GM21737 (cell line): Measurements from ENCODE around the gene OSBP.

Source experiments
- ATAC-seq: cut with Tn5 transposase; IDR thresholded peaks from one replicate; pipeline ENCODE4 v1.9.1; 2021; ENCODE audit warnings: mild to moderate bottlenecking, moderate library complexity; ENCODE audit not compliant: unreplicated experiment

Gene OSBP

GRCh38 chr11:59610289-59610688 lies 5.3 kb downstream of the OSBP start:
- no peak for ATAC-seq

DNA sequence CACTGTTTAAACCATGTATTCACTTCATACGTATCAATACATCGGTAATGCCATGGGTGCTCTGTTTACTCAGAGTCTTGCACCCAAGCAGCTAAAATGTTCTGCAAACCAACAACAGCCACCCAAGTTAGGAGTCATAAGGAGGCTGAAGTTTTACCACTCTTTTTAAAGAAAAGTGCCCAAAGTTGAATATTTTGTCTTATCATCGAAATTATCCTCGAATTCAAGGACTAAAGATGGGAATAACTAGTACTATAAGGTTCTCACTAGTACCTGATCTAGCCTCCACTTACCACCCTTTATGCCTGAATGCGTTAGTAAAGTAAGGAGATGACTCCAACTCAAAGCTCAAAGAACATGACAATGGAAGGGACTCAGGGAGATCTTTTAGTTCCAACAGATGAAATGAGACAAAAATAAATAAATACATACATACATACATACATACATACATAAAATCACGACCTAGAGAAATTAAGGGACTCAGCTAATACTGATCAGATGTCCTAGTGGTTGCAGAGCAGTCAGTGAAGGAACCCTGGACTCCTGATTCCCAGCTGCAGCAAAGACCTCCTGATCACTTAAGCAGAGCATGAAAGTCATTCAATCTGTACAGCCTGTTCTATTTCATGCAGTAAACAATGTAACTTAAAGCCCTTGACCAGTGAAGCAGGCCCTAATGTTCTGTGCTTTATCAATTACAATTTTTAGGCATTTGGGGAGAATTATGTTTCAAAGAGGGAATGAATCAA lies 7.7 kb downstream of the OSBP start:
- ATAC-seq: no peak

DNA sequence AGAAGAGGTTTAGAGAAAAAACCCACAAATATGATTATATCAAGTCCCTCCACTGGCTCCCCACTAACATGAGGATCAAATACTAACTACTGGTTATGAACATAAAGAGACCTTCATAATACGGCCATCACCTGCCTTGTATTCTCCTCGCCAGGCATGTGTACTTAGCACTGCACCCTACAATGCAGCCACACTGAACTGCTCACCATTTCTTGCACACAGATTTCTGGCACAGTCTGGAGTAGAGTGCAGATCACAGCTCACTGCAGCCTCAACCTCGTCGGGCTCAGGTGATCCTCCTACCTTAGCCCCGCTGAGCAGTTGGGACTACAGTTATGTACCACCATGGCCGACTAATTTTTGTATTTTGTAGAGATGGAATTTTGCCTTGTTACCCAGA lies 13.1 kb downstream of the OSBP start:
- ATAC-seq: no peak

- no peak for ATAC-seq
Measured at GRCh38 chr11:59601788-59602187, 13.8 kb downstream of the OSBP start.

DNA sequence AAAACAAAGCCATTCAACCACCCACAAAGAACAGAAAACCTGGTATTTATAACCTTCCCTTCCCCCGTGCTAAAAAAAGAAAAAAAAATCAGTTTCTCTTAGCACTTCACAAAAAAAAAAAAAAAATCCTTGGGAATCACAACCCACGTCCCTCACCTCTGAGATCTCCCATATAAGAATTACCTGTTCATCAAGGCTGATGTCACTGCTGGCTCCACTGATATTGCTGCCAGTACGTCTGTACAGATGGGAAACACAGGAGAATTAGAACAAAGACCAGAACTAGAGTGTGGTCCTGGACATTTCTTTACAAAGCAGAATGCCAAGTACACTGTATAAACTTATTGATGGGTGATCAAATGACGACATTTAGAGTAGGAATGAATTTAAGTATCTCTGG lies 14.9 kb downstream of the OSBP start:
- no peak for ATAC-seq

GRCh38 chr11:59600234-59600633 lies 15.3 kb downstream of the OSBP start:
- ATAC-seq: no peak

DNA sequence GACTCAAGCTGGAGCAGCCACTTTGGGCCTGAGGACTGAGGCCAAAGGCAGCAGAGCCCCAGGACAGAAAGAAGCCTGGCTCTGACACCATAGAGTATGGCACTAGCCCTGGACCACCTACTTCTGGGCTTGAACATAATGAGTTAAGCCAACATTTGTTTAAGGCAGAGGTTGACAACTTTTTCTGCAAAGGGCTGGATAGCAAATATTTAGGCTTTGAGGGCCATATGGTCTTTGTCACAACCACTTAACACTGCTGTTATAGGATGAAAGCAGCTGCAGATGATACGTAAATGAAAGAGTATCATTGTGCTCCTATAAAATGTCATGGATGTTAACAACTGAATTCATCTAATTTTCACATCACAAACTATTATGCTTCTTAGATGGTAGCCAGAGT lies 16.6 kb downstream of the OSBP start:
- no peak for ATAC-seq

DNA sequence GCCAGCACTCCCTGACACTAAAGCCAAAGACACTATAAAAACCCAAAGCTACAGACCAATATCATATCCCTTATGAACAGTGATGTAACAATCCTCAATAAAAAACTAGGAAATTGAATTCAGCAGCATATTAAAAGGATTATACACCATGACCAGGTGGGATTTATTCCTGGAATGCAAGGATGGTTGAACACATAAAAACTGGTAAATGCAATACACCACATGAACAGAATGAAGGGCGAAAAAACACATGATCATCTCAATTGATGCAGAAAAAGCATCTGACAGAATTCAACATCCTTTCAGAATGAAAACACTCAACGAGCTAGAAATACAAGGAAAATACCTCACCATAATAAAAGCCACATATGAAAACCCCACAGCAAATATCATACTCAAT lies 31.3 kb downstream of the OSBP start:
- ATAC-seq: no peak

DNA sequence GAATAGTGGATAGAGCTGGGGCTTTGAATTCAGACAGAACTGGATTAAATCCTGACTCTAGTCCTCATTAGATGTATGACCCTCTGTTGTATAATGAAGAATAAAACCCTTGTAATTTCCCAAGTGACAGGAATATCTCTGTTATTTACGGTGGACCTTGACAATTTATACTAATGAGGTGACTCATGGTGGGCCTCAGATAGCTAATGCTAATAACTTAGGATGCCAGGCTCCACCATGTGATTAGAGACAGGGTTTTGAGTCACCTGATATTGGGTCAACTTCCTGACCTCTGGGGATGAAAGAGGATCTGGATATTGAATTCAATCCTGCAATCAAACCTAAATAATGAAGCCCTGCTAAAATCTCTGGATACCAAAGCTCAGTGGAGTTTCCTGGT lies 33.6 kb downstream of the OSBP start:
- no peak for ATAC-seq

GRCh38 chr11:59578369-59578768 lies 37.2 kb downstream of the OSBP start:
- ATAC-seq: no peak

DNA sequence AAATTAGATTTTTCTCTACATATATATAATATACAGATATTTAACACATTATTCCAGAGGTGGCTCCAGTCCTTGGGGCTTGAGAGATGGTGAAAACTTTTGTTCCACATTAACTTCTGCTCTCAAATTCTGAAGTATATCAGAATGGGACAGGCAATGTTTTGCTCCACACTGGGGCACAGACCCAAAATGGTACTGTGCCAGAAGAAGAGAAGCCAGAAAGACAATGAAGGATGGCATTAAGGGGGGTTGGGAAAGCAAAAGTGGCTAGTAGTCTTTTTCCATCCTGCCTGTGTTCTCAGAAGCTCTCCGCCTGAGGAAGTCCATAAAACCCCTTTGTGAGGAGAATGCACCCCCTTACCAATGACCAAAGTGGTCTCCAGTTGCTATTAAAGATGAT lies 40.1 kb downstream of the OSBP start:
- no peak for ATAC-seq

DNA sequence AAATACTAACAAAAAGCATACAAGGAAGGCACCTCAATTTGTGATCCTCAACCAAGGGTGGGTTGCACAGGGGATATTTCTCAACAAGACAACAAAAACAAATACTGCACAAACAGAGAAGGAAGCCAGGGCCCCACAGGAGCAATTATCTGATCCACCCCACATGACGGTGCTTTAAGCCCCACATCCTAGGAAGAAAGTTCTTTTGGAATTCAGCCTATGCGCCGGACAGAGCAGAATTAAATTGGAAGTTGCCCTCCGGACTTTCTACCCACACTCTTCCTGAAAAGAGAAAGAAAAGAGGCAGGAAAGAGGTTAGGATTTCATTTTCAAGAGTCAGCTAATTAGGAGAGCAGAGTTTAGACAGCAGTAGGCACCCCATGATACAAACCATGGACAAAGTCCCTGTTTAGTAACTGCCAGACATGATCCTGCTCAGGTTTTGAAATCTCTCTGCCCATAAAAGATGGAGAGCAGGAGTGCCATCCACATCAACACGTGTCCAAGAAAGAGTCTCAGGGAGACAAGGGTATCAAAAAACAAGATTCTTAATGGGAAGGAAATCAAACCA lies 40.6 kb downstream of the OSBP start:
- ATAC-seq: no peak

DNA sequence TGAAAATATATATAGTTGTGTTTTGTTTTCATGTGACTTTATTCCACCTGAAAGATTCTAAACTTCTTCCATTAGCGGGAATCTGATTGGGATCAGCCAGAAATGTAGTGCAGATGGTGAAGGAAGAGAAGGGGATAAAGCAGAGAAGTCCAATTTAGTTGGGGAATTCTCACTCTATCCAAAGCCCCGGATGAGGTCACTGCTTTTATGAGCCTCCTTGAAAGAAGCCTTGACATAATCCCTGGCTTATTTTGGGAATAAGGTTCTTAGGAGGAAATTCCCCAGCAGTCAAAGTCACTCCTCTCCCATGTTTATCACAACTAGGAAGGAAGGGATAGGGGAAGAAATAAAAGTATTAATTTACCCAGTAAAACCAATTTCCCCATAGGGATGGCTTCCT lies 41.1 kb downstream of the OSBP start:
- no peak for ATAC-seq

DNA sequence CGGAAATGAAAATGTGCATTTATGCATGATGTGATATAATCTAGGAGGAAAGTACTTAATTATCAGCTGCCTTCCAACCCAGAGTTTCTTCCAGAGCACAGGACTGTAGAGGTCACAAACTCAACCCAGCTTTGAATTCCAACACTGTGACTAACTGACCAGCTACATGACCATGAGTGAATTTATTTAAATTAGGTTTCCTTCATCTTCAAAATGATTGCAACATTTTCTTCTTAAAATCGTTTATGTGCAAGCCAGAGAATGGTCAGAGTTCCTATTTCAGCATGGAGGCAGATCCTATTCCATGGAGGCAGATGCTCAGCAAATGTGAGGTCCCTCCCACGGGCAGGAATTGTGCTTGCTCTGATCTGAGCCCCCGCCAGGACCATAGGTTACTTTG lies 42.4 kb downstream of the OSBP start:
- no peak for ATAC-seq

GRCh38 chr11:59572091-59572490 lies 43.5 kb downstream of the OSBP start:
- ATAC-seq: no peak

DNA sequence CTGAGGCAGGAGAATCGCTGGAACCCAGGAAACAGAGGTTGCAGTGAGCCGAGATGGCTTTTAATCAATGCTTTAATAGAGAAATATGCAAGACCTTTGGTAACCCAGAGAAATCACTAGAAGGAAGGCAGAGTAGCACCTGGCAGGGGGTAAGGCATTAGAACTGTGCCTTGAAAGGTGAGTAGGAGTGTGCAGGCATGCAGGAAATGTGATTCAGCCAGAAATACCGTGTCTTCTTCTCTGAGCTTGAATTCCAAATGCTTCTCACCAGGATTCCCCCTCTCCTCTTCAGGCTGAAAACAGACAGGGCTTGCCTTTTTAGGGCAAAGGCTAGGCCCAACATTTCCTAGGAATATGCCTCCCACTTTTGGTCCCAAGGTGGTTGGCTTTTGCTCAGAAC lies 53.3 kb downstream of the OSBP start:
- no peak for ATAC-seq

DNA sequence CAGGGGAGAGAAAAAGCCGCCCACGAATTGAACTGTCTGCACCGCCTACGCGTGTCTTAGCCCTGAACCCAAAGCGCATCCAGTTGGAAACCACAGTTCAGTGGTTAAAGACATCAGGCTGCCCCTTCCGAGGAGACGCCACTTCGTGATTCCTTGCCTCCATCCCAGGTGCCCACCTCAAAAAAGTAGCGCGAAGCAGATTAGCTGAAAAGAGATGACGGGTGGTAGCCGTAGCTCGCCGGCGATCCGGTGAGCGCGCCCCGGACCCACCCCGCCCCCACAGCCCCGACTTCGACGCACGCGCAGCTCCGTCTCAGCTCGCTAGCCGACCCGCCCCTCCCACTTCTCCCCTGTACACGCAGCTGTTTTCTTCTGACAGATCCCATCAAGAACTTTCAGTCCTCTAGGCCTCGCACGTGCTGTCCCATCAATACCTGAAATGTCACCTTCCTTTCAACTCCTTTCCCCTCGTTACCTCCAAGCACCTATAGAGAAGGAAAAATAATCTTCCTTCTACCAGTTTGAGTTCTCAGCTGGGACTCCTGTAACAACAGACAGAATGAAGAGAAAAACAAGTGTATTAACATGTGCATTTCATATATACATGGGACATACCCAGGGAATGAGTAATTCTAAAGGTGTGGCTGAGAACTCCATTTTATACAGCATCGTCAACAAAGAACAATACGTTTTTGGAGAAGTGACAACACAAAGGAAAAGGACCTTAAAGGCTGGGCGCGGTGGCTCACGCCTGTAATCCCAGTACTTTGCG lies 54.7 kb downstream of the OSBP start:
- peak; percentile 45 for ATAC-seq

- ATAC-seq: peak; percentile 30
Measured at GRCh38 chr11:59560290-59560701, 55.3 kb downstream of the OSBP start.

DNA sequence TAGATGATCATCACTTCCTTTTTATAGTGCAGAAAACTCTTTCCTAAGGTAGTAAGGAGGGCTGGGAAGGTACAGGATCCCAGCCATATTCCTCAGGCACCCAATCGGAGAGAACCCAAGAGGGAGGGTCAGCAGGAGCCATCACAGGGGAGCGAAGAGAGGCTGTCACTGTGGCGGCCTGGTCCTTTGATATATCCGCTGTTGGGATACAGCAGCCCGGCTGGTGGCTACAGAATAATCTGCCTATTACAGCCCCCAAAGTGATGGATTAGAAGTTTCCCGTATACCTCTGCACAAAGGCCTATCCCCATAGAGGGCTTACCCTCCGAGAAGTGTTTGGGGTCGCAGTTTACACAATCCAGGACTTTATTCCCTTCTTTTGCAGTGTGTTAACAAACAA lies 55.7 kb downstream of the OSBP start:
- no peak for ATAC-seq

DNA sequence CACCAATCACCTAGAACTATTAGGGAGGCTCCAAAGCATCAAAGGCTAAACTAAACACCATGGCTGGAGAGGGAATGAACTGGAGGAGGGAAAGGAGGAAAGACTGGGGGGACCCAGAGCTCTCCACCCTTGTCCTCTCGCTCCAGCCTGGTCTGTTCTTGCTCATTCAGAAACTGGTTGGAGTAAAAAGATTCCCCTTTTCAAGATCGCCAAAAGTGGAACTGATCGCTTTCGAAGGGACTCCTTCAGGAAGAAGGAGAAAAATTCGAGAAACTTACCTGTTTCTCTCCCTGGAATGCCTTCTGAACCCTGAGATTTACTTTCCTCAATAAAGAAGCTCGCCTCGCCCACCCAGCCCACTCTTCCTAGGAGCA lies 57.3 kb downstream of the OSBP start:
- ATAC-seq: no peak

- ATAC-seq: no peak
Measured at GRCh38 chr11:59556917-59557348, 58.6 kb downstream of the OSBP start.
